Measurements from ENCODE around the gene IFT81.

IFT81 gene

DNA sequence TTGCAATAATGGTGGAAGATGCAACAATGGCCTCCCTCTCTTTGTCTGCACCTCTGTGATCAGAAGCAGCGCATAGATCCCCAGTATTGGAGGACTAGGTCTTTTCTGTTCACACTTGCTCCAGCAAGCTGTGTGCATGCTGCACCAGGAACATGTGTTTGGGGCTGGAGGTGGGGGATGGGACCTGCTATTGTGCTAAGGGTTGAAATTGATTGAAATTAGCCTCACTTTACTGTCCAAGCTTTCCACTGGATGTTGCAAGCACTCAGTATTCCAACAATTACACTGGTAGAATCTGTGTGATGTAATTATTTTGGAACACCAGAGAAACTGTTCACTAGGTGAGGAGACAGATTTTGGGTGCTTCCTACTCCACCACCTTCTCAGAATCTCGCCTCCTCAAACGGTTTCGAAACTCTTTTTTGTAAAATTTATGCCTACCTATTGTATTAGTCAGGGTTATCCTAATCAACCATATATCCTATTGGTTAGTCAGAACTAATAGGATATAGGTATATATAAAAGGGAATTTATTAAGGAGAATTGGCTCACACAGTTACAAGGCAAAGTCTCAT is 35.6 kb downstream of the IFT81 start:
- no peak for DNase-seq (ENCODE audit: low spot score)

DNA sequence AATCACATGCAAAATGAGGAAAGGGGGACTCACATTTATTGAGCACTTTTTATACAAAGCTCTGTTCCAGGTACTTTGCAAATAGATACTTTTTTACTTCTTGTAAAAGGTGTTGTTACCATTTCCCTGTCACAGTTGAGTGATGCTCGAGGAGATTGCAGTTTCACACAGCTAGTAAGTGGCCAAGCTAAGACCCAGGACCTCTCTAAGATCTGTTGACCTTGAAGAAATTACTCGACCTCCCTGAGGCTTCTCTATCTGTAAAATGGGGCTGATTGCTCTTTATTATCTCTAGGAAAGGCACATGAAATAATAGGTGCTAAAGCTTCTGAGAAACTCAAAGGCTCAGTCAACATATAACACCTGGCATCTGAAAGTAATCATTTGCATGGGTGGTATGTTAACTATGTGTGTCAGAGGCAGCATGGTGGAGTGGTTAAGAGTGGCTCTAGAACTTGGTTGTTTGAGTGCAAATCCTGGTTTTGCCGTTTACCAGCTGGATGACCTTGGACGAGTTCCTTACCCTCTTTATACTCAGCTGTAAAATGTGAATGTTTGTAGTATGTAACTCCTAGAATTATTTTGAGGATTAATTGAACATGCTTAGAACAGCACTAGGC is 41.5 kb downstream of the IFT81 start:
- no peak for DNase-seq (ENCODE audit: low spot score)

GRCh38 chr12:110168732-110169455 is 44.7 kb downstream of the IFT81 start:
- no peak for DNase-seq (ENCODE audit: low spot score)

DNA sequence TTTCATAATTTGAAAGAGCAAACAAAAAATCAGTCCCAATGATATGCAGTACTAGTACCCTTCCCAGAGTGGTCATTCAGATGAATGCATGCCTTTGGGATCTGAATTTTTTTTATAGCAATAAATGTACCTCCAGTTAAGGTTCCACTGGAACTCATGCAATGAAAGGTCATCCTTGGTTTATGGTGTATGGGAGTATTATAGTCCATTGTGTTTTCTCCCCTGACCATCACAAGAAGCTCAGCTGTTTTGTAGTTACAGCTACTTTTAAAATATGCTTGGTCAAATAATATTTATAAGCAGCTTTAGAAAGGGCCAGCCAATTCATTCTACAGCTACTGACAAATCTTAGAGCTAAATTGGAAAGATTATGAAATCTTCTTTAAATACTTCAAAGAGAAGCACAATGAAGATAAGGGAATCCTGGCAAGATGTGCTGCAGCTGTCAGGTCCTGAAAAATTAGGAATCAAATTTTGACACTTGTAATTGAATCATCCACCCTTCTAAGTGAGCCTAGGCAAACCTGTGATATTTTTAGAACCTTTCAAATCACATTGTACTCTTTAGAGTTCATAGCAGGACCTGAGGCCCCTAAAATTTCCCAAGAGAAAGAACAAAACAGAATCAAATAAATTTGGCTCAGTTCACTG is 46.5 kb downstream of the IFT81 start:
- no peak for DNase-seq (ENCODE audit: low spot score)

DNA sequence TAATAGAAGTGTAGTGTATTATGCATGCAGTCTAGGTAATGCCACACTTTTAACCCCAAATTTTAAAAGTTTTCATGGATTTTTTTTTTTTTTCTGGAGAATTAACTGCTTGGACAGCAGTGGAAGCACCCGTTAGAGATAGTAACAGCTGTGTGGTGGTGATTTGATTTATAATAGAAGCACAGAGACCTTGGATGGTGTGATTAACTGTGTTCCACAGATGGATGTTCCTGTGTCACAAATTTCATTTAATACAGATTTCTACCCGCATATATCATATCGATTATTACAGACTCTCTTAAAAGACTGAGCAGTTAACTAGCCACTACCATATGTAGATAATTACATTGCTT is 47.0 kb downstream of the IFT81 start:
- no peak for DNase-seq (ENCODE audit: low spot score)

GRCh38 chr12:110171636-110172035 is 47.5 kb downstream of the IFT81 start:
- DNase-seq (ENCODE audit: low spot score), result no peak

- no peak for DNase-seq (ENCODE audit: low spot score)
These were observed 50.3 kb downstream of the IFT81 start for GRCh38 chr12:110174373-110174996.

DNA sequence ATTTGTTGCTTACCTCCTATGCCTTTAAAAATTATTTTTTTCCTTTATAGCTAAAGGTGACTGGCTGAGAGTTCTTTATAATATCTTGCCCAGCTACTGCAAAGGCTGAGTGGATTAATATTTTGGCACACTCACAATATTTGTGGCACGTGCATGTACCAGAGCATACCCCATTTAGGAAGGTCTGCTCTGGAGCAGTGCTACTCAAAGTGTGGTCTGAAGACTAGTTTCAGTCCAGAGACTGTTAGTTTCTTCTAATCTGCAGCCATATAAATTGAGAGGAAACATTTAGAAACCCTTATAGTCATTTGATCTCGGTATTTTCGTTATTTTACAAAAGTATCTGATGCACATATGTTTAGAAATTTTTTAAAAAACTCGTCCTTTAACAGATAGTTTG is 51.0 kb downstream of the IFT81 start:
- DNase-seq (ENCODE audit: low spot score), result no peak

DNA sequence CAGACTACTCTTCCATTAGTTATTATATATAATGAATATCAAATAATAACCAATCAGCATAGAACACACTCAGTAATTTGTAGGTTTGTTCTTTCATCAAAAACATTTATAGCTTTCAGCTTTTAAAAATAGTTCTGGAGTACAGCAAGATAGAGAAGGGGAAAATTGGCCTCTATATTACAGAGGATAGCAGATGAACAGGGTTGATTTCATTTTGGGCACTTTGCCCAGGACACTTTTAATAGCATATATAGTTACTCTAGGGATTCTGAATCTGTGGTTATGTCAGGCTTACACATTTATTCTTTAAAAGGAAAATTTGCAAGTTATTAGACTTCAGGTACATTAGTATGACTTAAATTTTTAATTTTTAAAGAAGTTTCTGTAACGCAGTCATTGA is 52.6 kb downstream of the IFT81 start:
- no peak for DNase-seq (ENCODE audit: low spot score)

DNA sequence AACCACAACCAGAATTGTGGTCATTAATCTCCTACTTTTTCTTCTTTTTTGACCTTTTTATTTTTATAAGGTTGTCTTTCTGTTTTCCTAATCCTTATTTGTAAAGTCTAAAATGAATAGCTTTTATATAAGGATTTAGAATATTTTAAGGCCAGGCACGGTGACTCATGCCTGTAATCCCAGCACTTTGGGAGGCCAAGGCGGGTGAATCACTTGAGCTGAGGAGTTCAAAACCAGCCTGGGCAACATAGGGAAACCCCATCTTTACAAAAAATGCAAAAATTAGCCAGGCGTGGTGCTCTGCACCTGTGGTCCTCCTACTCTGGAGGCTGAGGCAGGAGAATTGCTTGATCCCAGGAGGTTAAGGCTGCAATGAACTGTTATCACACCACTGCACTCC is 55.1 kb downstream of the IFT81 start:
- no peak for DNase-seq (ENCODE audit: low spot score)

- no peak for DNase-seq (ENCODE audit: low spot score)
These were observed 56.4 kb downstream of the IFT81 start for GRCh38 chr12:110180591-110181005.

DNA sequence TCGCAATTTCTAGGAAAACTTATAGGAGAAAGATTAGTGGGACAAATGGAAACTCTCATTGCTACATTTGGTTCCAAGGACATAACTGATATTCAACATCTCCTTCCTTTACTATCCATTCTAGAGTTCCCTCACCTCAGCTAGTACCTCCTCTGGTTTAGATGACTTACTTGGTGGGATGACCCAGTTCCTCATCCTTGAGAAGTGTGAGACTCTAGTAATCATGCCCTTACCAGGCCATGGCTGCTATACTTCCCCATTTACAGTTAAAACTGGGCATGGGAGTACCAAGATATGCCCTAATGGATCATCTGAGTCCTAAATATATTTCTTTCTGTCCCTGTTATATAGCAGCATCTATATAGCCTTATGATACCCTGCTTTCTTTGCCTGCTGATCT is 58.1 kb downstream of the IFT81 start:
- no peak for DNase-seq (ENCODE audit: low spot score)

DNA sequence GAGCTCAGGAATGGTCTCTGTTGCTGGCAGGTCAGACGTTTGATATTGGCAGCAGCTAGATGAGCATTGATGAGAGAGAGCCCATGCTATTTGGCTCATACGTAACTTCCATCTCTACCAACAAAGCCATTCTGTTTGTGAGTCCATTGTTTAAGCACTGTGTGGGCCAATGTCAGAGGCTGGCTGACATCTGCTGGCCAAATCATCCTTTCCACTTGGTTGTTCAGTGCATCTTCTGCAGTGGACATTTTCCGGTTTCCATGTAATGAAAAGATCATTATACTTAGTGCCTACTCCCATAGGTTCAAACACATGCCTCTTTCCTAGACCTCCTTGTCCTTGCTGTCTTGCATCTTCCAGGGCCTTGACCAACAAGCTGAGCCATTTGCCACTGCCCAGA is 59.2 kb downstream of the IFT81 start:
- DNase-seq (ENCODE audit: low spot score), result no peak

GRCh38 chr12:110185626-110186025 is 61.5 kb downstream of the IFT81 start:
- no peak for DNase-seq (ENCODE audit: low spot score)

GRCh38 chr12:110186059-110186458 is 61.9 kb downstream of the IFT81 start:
- no peak for DNase-seq (ENCODE audit: low spot score)

GRCh38 chr12:110193196-110193595 is 69.0 kb downstream of the IFT81 start:
- no peak for DNase-seq (ENCODE audit: low spot score)

- no peak for DNase-seq (ENCODE audit: low spot score)
These were observed 72.8 kb downstream of the IFT81 start for GRCh38 chr12:110197003-110197402.

DNA sequence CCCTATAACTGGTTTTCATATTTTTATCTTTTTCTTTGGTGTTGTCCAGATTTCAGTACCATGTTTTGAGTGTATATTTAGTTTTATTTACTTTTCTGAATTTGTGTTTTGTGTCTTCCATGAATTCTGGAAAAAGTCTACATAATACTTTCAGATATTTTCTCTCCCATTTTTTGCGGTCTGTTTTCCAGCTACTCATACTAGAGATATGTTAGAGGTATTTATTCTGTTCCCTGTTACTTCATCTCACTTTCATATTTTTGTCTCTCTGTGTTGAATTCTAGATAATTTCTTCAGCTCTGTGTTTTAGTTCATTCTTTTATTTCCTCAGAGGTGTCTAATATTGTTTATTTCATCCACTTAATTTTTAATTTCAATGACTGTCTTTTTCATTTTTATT is 74.2 kb downstream of the IFT81 start:
- DNase-seq (ENCODE audit: low spot score), result no peak

DNA sequence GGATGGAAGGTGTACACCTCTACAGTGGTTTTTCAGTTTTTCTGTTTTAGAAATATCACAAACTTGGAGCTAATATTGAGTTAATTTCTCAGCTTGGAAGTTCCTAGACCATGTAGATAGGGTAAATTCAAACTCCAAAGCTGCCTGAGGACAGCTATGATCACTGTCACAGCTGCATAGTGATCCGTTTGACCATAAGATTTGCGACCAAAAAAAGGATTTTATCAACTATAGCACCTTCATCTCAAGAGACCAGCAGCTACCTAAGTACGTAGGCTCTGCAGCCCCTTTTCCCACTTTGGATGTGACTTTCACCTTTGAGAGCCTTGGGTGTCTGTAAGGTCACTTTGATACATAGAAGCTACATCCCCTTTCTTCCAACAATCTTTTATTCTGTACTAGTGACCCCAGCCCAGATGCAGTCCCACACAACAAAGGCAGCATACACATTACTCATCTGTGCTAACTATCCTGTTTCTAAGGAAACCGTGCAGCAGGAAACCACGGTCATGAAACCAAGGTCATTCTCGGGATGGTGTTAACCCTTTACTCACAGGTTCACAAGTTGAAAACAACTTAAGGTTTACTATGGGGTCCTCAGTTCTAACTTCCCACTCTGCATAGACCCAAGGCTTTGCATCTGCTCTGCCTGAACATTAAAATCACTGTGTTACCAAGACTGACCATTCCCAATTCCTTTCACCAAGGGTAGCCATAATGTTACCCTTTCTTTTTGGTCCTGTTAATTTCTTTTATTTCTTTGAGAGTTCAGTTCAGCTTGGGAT is 75.4 kb downstream of the IFT81 start:
- no peak for DNase-seq (ENCODE audit: low spot score)

DNA sequence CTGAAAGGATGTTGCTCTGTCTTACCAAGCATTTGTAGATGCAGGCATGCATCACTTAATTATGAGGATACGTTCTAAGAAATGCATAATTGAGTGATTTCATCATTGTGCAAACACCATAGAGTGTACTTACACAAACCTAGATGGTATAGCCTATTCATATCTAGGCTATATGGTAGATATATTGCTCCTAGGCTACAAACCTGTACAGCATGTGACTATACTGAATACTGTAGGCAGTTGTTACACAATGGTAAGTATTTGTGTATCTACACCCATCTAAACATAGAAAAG is 75.9 kb downstream of the IFT81 start:
- no peak for DNase-seq (ENCODE audit: low spot score)

GRCh38 chr12:110201995-110202394 is 77.8 kb downstream of the IFT81 start:
- no peak for DNase-seq (ENCODE audit: low spot score)

DNA sequence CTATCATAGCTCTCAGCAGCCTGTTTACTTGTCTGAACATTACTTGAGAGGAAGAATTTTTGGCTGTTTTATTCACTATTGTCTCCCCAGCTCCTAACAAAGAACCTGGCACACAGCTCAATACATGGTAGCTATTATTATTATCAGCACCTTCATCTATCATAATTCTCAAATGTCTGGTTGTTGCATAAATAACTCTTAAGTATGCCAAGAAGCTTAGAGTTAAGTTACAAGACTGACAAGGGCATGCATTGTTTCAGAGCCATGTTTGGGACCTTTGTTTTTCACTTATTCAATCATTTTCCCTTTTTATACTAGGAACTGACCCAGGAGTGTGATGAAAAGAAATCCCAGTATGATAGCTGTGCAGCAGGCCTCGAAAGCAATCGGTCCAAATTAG is 79.4 kb downstream of the IFT81 start:
- no peak for DNase-seq (ENCODE audit: low spot score)
